ENCODE measurements around the gene IGF1R. TPM values are rescaled to one million over a fixed set of nuclear protein-coding genes. Genes with fewer than 3 reads are reported as not detected.

IGF1R gene
- total RNA-seq, 1 experiment from 2014 or later, result 125 TPM

- TF ChIP-seq AR (CRISPR knock-in tag; IDR thresholded peaks at IDR 0.05) (no peak), ZNF281 (CRISPR knock-in tag; IDR thresholded peaks at IDR 0.05) (no peak)
These were observed 42.1 kb downstream of the IGF1R start (continued) for GRCh38 chr15:98690272-98690950.

GRCh38 chr15:98692213-98692612 lies 43.9 kb downstream of the IGF1R start:
- H3K27me3 Mint-ChIP-seq (ENCODE audit: low read depth), result no peaks in the 10 kb centered on the region
- no peak overlapping the region for H3K27ac Mint-ChIP-seq
- DNase-seq (ENCODE audit: low spot score) (no peak), ATAC-seq (no peak)
- H3K4me1 Mint-ChIP-seq, result peaks cover 87% of the 10 kb centered on the region
- peak; percentile 68 for TF ChIP-seq GABPB1 (CRISPR knock-in tag; IDR thresholded peaks at IDR 0.05)
- TF ChIP-seq NR1H2 (CRISPR knock-in tag; IDR thresholded peaks at IDR 0.05), result no peak
- no peak for TF ChIP-seq KAT7 (CRISPR knock-in tag; IDR thresholded peaks at IDR 0.05; ENCODE audit: borderline replicate concordance)
- POLR2A ChIA-PET, result no interaction called here
- no peak overlapping the region for H3K4me3 Mint-ChIP-seq
- H3K9me3 Mint-ChIP-seq, result no peaks in the 10 kb centered on the region
- CTCF ChIA-PET, result no interaction called here
- H3K36me3 Mint-ChIP-seq, result no peaks in the 10 kb centered on the region

- H3K36me3 Mint-ChIP-seq, result no peaks in the 10 kb centered on the region
- POLR2A ChIA-PET, result no interaction called here
- H3K27ac Mint-ChIP-seq, result no peak overlapping the region
- H3K9me3 Mint-ChIP-seq, result no peaks in the 10 kb centered on the region
- H3K4me1 Mint-ChIP-seq, result peaks cover 84% of the 10 kb centered on the region
- no peak overlapping the region for H3K4me3 Mint-ChIP-seq
- no peaks in the 10 kb centered on the region for H3K27me3 Mint-ChIP-seq (ENCODE audit: low read depth)
- no peak for ATAC-seq
- DNase-seq (ENCODE audit: low spot score), result no peak
- CTCF ChIA-PET, result no interaction called here
- TF ChIP-seq ZNF416 (CRISPR knock-in tag; IDR thresholded peaks at IDR 0.05) (no peak), SMAD4 (CRISPR knock-in tag; IDR thresholded peaks at IDR 0.05) (no peak), KAT7 (CRISPR knock-in tag; IDR thresholded peaks at IDR 0.05; ENCODE audit: borderline replicate concordance) (no peak), HMGXB4 (CRISPR knock-in tag; IDR thresholded peaks at IDR 0.05) (no peak), TEAD4 (CRISPR knock-in tag; IDR thresholded peaks at IDR 0.05) (no peak), ZNF512 (CRISPR knock-in tag; IDR thresholded peaks at IDR 0.05; ENCODE audit: borderline replicate concordance) (no peak), HMGA2 (CRISPR knock-in tag; IDR thresholded peaks at IDR 0.05) (no peak), SOX15 (CRISPR knock-in tag; IDR thresholded peaks at IDR 0.05) (no peak), NR2C2 (CRISPR knock-in tag; IDR thresholded peaks at IDR 0.05) (no peak), GTF2I (CRISPR knock-in tag; conservative IDR thresholded peaks at IDR 0.05) (no peak), CDX4 (CRISPR knock-in tag; IDR thresholded peaks at IDR 0.05; ENCODE audit: borderline replicate concordance) (no peak), MAX (CRISPR knock-in tag; IDR thresholded peaks at IDR 0.05) (no peak), OVOL2 (CRISPR knock-in tag; IDR thresholded peaks at IDR 0.05; ENCODE audit: borderline replicate concordance) (no peak), ZBTB21 (CRISPR knock-in tag; IDR thresholded peaks at IDR 0.05; ENCODE audit: borderline replicate concordance) (no peak), ESRRA (CRISPR knock-in tag; IDR thresholded peaks at IDR 0.05; ENCODE audit: borderline replicate concordance) (no peak), SMAD3 (CRISPR knock-in tag; IDR thresholded peaks at IDR 0.05; ENCODE audit: borderline replicate concordance) (no peak)
These were observed 45.8 kb downstream of the IGF1R start for GRCh38 chr15:98694161-98694560.

All from WTC11 (cell line).